GM12874 (cell line): ENCODE results near the gene SPAG7.

Experiments used
- CTCF ChIP-seq: IDR thresholded peaks from 2 replicates; pipeline ENCODE4 v1.5.1; 2011; ENCODE audit warnings: low read depth, mild to moderate bottlenecking, control low read depth, low read length, moderate library complexity; ENCODE audit not compliant: insufficient read depth

SPAG7 gene

DNA sequence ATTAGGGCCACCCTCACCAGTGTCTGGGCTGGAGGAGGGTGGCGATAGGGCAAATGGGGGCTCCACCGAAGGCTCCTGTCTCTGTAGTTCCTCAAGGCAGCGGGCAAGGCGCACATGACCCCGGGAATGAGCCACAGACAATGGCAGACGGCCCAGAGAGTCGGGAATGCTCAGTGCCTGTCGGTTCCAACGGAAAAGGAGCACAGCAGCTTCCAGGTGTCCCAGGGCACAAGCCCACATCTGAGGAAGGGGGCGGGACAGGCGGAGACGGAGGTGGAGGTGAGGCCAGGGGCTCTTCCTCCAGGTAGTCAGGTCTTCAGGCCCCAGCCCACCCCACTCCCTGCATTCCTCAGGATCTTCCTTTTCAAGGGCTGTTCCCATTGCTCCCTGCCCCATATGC lies 5.1 kb upstream of the SPAG7 start:
- no peak for TF ChIP-seq CTCF

DNA sequence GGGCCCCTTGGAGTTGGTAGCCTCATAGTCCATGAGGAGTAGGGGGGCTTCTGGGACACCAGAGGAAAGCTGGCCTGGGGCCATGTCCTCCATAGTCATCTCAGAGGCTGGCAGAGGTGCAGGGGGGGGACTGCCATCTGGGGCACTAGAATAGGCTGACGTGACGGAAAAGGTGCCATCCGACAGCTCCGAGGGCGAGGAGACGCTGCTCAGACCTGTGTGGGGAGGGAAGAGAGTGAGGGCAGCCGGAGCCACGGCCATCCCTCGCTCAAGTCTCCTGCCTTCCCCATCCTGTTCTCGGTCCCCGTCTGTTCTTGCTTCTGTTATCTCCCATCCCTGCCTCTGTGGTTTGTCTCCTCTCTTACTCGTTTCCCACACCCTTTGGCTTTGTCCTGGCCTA lies 4.7 kb upstream of the SPAG7 start:
- TF ChIP-seq CTCF, result no peak

DNA sequence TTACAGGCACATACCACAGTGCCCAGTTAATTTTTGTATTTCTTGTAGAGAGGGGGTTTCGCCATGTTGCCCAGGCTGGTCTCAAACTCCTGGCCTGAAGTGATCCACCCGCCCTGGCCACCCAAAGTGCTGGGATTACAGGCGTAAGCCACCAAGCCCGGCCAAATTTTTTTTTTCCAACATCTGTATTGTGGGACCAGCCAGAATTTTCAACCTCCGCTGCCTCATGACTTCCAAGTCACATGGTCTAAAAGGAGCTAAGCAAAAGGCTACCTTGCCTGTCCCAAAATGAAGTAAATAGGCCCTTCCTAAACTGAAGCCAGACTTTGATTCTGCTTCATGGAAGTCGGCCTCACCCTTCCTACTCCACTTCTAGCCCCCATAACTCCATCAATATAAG lies 4.2 kb upstream of the SPAG7 start:
- no peak for TF ChIP-seq CTCF

- TF ChIP-seq CTCF, result no peak
Measured at GRCh38 chr17:4970273-4970672, 2.7 kb upstream of the SPAG7 start.

GRCh38 chr17:4969551-4970173 lies 2.0 kb upstream of the SPAG7 start:
- no peak for TF ChIP-seq CTCF

GRCh38 chr17:4969047-4969550 lies 1.5 kb upstream of the SPAG7 start:
- no peak for TF ChIP-seq CTCF

- no peak for TF ChIP-seq CTCF
Measured at GRCh38 chr17:4968486-4969046, 949 bp upstream of the SPAG7 start.
